GM12892 (cell line): Measurements from ENCODE around the gene CLIC4.

Experiments used
- POLR2A ChIP-seq: IDR thresholded peaks from 2 replicates; pipeline ENCODE4 v1.6.1; 2011; ENCODE audit warnings: low read depth, low read length, control low read depth
- POLR2AphosphoS5 ChIP-seq: IDR thresholded peaks from 2 replicates; pipeline ENCODE4 v1.6.1; 2011; ENCODE audit warnings: low read depth, low read length, control low read depth
- TAF1 ChIP-seq: IDR thresholded peaks from 2 replicates; pipeline ENCODE4 v1.6.1; 2011; ENCODE audit warnings: low read depth, mild to moderate bottlenecking, control low read depth, low read length, borderline replicate concordance

- TF ChIP-seq POLR2AphosphoS5 (no peak), POLR2A (no peak), TAF1 (no peak)
Measured at GRCh38 chr1:24892188-24893153, 147.2 kb downstream of the CLIC4 start.
